ENCODE measurements around the gene CYP1B1. TPM values are rescaled to one million over a fixed set of nuclear protein-coding genes. Genes with fewer than 3 reads are reported as not detected.
"Not testable (repeated sequence)": the region's sequence is repeated elsewhere in the genome, so short reads cannot be mapped to it uniquely, and the experiment has no call there.

Gene CYP1B1
- polyA plus RNA-seq, 1 donor: 106 TPM

DNA sequence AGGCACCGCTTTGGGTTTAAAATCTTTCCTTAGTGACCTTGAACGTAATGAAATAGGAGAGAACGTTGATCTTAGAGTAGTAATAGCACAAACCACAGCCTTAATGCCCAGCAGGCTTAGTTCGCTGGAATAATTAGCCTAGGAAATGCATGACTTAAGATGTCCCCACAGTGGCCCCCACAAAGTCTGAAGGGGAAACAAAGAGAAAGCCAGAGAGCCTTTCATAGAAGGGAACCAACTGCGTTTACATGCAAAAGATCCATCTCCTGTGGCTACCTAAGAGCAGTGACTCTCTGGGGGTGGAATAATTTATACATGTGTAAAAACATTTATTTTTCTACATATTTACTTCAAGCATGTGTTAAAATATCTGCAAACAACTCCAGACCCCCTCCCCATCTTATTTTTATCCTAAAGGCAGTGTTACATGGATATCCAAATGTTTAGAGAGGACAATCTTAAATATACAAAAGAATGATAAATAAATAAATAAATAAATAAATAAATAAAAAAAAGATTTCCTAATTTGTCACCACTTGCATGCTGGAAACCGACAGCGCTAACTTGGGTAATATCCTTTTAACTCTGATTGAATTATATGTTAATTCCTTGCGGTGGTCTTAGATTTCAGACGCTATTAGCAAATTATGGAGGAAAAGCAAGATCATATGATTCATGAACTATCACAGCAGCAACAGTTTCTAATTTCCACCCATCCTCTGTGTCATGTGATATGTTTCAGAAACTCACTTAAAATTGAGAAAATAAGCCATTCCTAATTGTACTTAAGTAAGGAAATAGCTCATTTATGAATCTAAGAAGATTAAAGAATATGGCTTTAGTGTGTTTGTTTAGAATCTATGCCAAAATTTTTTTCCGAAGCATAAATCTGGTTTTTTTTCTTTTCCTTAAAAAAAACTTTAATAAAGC lies 23.4 kb upstream of the CYP1B1 start:
- peak; percentile 48 for DNase-seq

DNA sequence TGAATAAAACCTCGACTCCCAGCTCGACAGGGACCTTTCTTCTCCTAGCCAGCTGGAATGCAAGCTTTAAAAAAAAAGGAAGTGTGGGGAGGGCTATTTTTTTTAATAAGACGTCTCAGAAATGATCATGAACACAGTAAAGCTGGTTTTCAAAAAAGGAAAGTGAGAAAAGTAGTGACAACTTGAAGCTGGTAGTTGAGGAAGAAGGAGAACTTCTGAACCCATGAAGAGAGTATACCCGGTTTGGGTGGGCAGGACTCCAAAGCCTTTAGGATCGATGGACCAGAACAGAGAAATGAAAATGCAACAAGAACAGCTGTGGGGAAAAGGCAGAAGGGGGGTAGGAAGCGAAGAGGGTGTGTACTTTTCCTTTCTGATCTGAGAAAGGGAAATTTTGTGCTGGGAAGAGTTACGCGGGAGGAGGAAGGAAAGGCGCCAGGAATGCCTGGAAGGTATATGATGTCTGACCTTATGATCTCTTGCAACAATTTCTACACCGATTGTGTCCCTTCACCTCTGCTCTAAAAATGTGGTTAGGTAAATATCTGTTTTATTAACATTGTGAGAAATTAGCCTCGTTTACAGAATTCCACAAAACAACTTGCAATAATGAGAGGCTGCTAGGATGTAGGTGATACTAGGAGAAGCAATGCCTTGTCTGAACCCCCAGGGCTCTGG lies 22.6 kb upstream of the CYP1B1 start:
- DNase-seq: no peak

DNA sequence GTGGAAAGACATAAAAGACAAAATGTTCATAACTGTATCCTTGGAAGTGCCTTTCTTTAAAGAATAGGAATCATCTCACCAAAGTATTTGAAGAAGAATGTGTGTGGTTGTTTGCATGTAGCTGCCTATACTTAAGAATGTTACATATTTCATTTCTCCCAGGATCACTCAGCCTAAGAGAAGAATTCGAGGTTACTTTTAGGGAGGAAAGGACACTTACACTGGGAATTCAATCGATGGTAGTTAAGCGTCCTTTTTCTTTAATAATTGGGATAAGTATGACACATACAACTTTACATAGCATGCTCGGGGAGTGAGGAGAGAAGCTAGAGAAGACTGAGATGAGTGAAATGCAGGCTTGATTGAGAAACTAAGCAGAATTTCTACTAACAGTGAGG lies 22.0 kb upstream of the CYP1B1 start:
- DNase-seq: no peak

DNA sequence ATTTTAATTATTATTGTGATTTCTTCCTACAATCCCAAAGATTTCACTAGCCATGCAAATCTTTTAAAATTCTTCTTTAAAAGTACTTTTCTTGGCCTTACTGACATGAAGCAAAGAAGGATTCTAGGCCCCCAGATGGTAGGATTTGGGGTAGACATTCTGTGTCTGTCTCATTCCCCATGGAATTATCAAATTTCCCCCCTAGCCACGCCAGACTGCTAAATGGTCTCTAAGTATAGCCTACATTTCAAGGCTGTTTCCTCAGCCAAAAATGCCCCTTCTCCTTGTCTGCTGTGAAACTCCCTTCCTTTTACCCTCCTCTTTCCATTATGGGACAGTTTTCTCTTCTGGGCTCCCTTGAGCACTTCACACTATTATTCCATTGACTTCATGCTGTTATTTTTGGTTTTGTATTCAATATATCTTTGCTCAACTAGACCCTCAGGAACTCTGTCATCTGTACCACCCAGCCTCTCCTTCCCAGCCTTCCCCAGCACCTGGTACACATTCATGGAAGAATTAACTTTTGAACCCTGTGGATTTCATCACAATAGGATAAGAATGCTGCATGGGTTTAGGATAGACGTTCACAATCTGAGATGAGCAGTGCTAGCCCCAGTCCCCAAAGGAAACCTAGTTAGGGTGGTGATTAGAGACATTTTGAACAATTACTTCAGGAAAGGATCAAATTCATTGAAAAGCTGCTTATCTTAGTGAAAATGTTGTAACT lies 21.5 kb upstream of the CYP1B1 start:
- DNase-seq: no peak

DNA sequence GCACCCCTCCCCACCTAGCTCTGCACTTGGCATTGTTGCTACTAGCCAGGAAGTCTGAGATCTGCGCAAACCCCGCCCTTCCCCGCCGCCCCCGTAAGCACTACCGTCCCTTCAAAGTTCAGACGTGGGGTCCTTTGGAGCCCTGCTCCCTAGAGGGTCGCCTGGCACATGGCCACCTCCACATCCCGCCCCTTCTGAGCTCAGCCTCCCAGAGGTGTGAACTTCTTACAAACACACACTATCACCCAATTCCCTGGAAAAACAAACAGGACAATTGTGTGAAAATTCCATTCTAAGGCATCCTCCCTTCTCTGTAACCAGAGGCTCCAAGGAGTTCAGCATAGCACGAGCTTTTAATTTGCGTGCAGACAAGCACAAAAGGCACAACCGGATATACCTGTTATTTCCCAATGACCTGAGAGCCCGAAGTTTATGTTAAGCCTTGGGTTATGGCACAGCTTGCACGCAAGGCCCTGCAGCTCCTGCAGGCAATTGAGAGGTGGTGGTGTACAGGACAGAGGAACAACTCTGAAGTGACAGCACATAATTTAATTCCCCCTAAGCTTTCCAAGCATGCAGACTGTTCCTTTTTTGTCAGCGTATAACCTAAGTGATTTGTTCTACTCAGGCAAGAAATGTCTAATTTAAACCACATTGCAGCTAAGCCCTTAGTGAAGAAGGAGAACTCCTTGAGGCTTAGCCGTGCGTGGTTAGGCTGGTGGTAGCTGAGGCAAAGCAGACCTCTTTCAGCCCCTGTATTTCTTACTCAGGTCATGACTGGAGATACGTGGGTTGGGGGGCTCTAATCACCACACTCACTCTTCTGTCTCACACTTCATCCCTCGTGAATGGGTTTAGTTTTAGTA lies 20.3 kb upstream of the CYP1B1 start:
- DNase-seq: no peak

DNA sequence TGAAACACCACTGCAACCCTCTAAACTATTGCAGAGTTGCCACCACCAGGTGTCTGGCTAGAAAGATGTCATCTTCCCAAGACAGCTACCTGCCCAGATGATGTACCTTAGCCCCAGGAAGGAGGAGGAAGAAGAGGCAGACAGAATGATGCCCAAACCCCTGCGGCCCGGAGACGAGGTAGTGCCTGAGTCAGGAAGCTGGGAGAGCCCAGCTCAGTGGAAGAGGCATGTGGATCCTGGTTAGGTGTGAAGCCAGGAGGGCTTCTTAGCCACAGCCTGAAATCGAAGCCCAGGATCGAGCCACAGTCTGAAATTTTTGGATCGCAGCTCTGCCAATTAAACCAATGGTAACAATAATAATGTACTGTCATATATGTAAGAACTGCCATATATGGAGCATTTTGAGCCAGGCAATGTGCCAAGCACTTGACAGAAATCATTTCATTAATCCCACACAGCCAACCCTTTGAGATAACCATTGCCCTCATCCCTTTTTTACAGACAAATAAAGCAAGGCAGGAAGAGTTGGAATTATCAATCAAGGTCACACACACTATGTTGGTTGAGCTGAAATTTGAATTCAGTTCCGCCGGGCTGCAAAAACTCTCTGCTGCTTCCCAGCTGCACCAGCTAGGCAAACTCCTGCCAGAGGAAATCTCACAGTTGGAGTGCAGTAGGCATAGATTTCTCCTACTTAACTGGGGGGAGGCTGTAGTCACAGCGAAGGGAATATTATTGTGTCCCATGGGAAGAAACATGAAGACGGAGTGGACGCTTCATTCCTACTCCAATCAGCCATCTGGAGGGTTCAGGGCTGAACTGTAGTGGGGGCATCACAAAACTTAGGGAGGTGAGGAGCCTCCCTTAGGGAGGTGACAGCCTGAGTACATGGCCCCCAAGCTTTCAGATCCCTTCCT lies 19.4 kb upstream of the CYP1B1 start:
- DNase-seq: no peak

DNA sequence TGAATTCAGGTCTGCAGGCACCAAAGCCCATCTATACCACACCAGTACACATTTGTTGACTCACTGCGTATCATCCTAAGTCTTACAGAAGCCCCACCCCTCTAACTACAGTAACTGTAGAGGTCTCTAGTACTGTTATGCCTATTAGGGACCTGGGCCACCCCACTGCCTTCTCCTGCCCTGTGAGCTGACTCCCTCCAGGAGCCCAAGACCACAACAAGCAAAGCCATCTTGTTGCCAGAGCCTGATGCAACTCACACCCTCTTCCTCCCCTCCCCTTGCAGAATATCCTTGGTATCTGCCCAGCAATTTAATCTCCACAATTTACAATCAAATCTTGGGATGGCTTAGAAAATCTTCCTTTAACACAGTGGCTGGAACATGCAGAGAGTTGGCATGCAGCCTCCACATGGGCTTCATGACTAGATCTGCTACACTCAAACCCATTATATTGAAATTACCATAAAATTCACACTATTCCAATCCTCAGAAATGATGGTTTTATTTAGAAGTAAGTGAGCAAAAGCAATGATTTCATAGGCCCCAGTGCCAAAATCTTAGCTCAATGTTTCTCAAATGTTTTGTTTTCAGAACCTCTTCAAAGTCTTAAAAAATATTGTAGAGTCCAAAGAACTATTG lies 17.7 kb upstream of the CYP1B1 start:
- DNase-seq: no peak

DNA sequence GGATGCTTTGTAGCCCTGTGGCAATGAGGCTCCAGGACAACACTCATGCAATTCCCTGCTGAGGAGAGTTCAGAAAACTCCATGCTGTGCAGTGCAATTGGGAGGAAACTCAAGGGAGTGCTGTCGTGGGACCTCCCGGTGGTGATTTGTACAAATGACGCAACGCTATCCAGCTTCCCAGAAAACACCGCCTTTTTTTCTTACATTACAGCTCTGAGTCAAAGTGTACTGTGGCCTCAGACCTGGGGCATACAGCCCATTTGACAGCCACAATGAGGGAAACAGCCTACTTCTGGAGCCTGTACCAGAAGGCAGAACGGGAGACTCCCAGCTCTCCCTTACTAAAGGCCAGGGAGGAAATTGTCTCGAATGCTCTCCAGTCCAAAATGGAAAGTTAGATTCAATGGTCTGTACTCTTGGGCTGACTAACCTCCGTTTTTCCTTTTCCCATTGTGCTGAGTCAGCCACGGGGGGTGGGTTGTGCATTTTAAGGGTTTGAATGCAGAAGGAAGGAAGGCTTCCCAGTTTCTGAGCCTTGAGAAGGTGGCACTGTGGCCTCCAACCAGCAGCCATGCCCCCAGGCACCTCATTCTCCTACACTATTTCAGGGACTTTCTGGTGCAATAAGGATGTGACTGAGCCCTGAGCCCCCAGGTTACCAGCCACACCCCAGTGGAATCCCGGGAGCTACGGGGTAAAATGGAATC lies 16.4 kb upstream of the CYP1B1 start:
- DNase-seq: no peak

DNA sequence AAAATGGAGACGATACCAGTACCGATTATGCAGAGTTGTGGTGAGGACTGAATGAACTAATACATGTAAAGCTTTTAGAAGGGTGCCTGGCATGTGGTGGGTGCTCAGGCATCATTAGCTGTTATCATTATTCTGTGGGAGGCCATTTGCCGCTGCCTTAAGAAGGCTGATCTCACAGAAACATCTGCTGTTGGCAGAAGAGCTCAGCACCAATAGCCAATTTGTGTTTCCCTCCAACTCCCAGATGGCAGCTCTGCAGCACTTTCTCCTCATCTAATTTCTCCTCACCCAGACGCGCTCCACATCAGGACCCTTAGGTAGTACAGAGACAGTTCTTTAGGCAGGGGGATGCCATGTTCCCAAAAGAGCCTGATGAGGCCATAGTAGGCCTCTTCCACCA lies 15.8 kb upstream of the CYP1B1 start:
- DNase-seq: no peak

DNA sequence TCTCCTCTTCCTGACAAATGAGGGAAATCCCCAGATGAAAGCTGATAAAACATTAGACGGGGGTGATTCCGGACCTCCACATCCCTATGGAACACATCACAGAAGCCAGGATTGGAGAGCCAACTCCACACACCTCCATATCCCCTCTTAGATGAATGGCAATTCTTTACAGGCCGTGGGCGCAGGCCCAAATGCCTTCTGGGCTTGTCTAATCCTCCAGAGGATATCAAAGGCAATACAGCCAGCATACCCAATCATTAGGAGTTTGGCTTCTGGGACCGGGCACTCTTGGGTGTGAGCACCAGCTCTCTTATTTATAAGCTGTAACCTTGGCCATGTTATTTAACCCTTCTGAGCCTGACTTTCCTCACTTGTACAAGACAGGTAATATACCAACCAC lies 15.0 kb upstream of the CYP1B1 start:
- DNase-seq: no peak

DNA sequence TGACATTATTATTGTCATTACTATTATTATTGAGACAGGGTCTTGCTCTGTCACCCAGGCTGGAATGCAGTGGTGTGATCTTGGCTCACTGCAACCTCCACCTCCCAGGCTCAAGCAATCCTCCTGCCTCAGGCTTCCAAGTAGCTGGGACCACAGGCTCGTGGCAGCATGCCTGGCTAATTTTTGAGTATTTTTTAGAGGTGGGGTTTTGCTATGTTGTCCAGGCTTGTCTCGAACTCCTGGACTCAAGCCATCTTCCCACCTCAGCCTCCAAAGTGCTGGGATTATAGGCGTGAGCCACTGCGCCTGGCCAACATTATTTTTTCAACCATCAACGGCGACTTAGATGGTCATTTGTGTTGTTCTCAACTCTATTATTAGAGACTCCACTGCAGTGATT lies 14.3 kb upstream of the CYP1B1 start:
- not testable (repeated sequence) for DNase-seq

DNA sequence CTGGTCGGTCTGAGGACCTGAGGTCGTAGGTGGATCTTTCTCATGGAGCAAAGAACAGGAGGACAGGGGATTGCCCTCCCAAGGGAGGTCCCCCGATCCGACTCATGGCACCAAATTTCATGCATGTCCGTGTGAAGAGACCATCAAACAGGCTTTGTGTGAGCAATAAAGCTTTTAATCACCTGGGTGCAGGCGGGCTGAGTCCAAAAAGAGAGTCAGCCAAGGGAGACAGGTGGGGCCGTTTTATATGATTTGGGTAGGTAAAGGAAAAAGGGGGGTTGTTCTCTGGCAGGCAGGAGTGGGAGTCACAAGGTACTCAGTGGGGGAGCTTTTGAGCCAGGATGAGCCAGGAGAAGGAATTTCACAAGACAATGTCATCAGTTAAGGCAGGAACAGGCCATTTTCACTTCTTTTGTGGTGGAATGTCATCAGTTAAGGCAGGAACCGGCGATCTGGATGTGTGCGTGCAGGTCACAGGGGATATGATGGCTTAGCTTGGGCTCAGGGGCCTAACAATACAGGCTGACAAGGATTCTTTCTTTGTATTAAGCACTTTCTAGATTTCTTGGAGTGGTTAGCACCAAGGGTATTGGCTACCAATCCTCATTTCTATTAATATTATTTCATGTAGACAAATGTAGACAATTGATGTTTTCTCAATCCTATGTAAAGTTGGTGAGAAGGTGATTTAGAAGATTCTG lies 10.2 kb upstream of the CYP1B1 start:
- not testable (repeated sequence) for DNase-seq

DNA sequence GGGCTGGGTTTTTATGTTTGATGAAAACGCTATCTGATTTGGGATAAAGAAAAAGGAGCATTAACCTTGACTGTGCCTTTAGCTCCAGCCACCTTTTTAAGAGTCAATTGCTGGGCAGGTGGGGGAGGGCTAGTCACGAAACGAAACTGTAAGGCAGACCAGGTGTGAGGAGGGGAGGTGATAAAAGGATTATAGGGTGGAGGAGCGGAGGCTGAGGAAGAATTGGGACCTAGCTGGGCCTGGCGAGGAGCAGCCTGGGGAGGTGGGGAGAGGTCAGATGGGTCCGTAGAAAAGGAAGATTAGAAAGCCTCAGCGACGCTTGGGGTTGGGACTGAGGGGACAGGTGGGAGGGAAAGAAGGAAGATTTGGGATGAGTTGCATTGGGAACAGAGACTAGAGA lies 8.6 kb upstream of the CYP1B1 start:
- not testable (repeated sequence) for DNase-seq

DNA sequence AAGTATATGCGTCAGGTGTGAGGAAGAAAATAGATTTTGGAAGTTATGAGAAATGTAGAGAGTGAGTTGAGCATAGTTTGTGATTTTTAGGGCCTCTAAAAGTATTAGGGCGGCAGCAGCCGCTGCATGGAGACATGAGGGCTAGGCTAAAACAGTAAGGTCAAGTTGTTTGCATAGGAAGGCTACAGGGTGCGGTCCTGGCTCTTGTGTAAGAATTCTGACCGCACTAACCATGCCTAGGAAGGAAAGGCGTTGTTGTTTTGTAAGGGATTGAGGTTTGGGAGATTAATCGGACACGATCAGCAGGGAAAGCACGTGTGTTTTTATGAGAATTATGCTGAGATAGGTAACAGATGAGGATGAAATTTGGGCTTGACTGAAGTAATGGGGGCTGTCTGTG lies 6.8 kb upstream of the CYP1B1 start:
- not testable (repeated sequence) for DNase-seq

DNA sequence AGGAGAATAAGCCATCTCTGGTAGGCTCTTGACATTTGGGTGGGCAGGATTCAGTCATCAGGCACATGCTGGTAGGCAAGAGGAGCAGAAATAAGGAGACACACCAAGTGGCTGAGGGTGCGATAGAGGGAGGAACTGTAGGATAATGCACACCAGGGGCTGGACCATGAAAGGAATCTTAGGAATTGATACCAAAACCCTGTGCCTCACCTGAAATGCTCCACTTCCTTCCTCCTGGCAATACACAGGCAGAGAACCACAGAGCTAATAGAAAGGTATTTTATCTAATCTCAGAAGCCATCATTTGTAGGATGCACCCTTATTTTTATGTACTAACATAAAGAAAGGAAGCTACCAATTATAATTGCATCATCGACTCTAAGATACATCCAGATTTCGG lies 4.4 kb upstream of the CYP1B1 start:
- no peak for DNase-seq

DNA sequence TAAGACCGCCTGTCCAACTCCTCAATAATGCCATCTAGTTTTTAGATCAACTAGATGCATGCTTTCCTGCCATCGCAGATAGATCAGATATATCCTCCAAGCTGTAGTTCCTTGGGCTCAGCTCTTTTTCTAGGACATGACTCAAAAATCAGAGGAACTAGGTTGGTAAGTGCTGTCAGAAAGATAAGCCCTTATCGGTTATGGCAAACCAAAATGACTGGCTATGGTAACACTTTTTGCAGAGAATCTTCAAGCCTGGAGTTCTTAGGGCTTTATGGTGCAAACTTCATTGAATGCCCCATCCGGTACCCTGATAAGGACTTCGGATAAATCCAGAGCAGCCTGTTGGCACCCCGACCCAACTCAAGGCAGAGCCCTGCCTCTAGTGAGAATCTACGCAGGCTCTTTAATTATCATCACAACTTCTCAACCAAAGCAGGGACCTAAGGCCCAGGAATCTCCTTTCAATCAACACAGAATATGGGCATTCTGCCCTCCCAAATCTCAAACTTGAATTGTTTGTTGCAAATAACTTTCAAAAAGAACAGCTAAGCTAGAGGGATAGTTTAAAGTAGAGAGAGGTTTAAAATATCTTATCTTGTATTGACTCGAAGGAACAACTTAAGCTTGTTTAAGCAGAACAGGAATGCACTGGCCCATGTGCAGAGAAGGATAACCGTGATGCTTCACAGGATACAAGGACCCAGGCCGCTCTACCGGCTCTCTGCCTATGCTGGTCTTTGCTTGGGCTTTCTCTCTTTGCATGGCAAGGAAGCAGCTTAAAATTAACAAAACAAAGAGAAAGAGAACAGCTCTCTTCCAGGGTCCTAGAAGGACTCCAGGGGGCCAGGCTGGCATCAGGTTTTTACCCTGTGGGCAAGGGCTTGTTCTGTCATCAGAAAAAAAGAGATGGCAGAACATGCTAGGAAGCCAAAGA lies 3.4 kb upstream of the CYP1B1 start:
- no peak for DNase-seq

DNA sequence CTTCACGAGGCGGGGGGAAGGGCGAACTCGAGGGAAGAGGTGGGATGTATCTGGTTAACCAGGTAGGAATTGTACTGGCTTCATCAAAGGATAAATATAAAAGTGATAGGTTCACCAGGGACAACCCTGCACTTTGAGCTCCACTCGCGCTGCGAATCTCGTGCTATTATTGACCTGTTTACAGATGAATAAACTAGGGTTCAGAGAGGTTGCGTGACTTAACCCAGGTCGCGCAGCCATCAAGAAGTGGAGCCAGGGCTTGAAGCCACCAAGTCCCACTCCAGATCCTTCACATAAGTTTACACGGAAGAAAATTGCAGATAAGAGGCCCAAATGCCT lies 1.4 kb upstream of the CYP1B1 start:
- no peak for DNase-seq
